ENCODE results near the gene ZNF32. TPM values are rescaled to one million over a fixed set of nuclear protein-coding genes. Genes with fewer than 3 reads are reported as not detected.

ZNF32 gene
- total and polyA plus RNA-seq, 2 experiments from 2014 or later = 42.6 to 57.9 TPM

DNA sequence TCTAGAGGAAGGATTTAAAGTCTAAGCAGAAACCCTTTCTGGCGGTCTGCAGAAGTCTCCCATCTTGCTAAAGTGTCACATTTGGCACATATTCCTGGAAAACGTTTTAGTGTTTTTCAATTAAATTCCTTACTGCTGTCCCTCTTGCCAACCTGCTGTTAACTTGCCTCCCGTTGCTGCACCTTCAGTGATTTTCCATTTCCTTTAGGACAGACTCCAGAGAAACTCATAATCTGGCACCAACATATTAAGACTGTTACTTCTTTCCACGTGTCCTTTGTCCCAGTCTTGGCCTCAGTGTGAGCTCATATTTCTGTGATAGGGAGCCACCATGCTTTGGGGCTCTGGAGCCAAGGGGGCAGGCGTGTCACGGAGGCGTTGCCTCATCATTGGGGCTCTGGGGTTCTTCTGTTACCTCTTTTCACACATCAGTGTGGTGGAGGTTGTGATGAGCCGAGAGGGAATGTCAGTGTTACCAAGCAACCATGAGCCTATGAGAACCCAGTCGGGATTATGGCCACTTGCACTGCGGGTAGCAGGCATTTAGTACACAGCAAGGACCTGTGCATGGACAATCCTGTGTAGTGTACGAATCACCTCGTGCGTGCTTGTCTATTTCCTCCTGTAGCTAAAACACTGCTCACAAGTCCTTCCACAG, 26.0 kb upstream of the ZNF32 start:
- Histone ChIP-seq H3K4me1 (ENCODE audit: insufficient read depth) (no peaks in the 10 kb centered on the region), H3K9me2 (replicated peaks; ENCODE audit: insufficient read depth) (no peaks in the 10 kb centered on the region), H3K4me3 (no peak overlapping the region), H3K27me3 (no peaks in the 10 kb centered on the region), H3K4me2 (no peak overlapping the region), H2AFZ (no peak overlapping the region), H3K36me3 (replicated peaks; ENCODE audit: insufficient read depth, low read depth) (no peaks in the 10 kb centered on the region), H3K9me3 (ENCODE audit: low read depth) (no peaks in the 10 kb centered on the region), H3K27ac (no peak overlapping the region), H4K20me1 (ENCODE audit: insufficient read depth, poor library complexity, severe bottlenecking) (no peaks in the 10 kb centered on the region), H3K79me2 (no peaks in the 10 kb centered on the region)
- TF ChIP-seq, protein P1, sequence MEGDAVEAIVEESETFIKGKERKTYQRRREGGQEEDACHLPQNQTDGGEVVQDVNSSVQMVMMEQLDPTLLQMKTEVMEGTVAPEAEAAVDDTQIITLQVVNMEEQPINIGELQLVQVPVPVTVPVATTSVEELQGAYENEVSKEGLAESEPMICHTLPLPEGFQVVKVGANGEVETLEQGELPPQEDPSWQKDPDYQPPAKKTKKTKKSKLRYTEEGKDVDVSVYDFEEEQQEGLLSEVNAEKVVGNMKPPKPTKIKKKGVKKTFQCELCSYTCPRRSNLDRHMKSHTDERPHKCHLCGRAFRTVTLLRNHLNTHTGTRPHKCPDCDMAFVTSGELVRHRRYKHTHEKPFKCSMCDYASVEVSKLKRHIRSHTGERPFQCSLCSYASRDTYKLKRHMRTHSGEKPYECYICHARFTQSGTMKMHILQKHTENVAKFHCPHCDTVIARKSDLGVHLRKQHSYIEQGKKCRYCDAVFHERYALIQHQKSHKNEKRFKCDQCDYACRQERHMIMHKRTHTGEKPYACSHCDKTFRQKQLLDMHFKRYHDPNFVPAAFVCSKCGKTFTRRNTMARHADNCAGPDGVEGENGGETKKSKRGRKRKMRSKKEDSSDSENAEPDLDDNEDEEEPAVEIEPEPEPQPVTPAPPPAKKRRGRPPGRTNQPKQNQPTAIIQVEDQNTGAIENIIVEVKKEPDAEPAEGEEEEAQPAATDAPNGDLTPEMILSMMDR (IDR thresholded peaks at IDR 0.05; ENCODE audit: poor library complexity) = no peak
- no peak for TF ChIP-seq EZH2 (IDR thresholded peaks at IDR 0.05; ENCODE audit: borderline replicate concordance)
- DNase-seq (ENCODE audit: low spot score) = no peak
- WGBS (ENCODE audit: low lambda C conversion rate, missing lambda C conversion rate) = 84% methylated on average over 13 of the region's 13 CpGs

DNA sequence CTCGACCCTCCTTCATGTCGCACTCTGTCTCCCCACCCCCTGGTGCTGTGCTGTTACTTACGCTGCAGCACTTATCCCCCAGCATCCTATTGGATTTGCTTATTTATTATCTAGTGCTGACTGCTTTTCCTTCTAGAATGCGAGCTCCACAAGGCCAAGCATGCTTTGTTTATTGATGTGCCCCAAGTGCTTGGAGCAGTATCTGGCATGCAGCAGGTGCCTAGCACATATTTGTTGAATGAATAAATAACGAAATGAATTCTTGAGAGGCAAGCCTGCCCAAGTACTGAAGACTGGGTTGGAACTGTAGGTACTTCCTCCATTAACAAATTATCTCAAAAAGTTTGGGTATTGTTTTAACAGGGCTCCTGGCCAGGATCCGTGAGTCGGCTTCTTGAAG, 24.8 kb upstream of the ZNF32 start:
- TF ChIP-seq EZH2phosphoT487 (IDR thresholded peaks at IDR 0.05; ENCODE audit: low read depth, severe bottlenecking, unreplicated experiment) (no peak), EZH2 (IDR thresholded peaks at IDR 0.05; ENCODE audit: borderline replicate concordance) (no peak)
- TF ChIP-seq, protein P1 (IDR thresholded peaks at IDR 0.05; ENCODE audit: poor library complexity) = no peak
- Histone ChIP-seq H3K4me3 (no peak overlapping the region), H3K79me2 (no peaks in the 10 kb centered on the region), H3K27me3 (no peaks in the 10 kb centered on the region), H3K4me2 (no peak overlapping the region), H3K4me1 (ENCODE audit: insufficient read depth) (no peaks in the 10 kb centered on the region), H4K20me1 (ENCODE audit: insufficient read depth, poor library complexity, severe bottlenecking) (no peaks in the 10 kb centered on the region), H2AFZ (no peak overlapping the region), H3K27ac (no peak overlapping the region), H3K9me3 (ENCODE audit: low read depth) (no peaks in the 10 kb centered on the region), H3K36me3 (replicated peaks; ENCODE audit: insufficient read depth, low read depth) (no peaks in the 10 kb centered on the region), H3K9me2 (replicated peaks; ENCODE audit: insufficient read depth) (no peaks in the 10 kb centered on the region)
- WGBS (ENCODE audit: low lambda C conversion rate, missing lambda C conversion rate) = 84% methylated on average over 7 of the region's 7 CpGs
- no peak for DNase-seq (ENCODE audit: low spot score)

DNA sequence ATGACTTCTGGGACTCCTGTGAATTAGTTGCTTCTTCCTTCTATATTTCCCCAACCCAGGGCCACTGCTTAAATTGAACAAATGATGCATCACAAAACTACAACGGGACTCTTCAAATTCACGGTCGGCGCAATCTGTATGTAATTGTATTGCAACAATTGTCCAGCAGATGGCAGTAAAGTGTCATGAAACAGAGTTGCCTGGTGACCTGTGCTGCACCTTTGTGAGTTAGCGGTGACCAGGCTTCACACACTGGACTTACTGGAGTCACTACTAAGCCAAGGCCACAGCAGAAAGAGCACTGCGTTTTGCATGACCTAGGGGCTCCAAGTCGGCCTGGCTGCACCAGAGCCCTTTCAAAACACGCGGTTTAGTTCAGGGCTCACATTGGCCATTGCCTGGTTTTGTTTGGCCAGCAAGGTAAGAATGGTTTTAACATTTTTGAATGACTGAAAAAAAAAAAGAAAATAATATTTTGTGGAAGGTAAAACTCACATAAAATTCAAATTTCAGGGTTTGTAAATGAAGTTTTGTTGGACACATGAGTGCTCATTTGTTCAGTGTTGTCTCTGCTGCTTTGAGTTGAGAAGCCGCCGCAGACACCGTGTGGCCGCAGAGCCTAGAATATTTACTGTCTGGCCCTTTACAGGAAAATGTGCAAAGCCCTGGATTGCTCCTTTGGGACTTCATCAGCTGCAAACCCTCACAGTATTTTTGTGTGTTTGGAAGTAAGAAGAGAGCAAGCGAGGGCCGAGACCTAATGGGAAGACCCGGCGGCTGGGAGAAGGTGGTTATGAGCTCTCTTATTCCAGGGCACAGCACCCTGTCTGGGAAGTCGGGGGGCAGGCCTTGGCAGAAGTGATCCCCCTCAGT, 23.2 kb upstream of the ZNF32 start:
- WGBS (ENCODE audit: low lambda C conversion rate, missing lambda C conversion rate) = 50% methylated on average over 18 of the region's 18 CpGs
- H3K4me2 ChIP-seq = no peak overlapping the region

More for the DNA sequence above, 23.2 kb upstream of the ZNF32 start:
- H3K9me3 ChIP-seq (ENCODE audit: low read depth) = no peaks in the 10 kb centered on the region
- TF ChIP-seq, protein P1 (IDR thresholded peaks at IDR 0.05; ENCODE audit: poor library complexity) = peak; percentile 88
- no peak for TF ChIP-seq EZH2phosphoT487 (IDR thresholded peaks at IDR 0.05; ENCODE audit: low read depth, severe bottlenecking, unreplicated experiment)
- H3K9me2 ChIP-seq (replicated peaks; ENCODE audit: insufficient read depth) = no peaks in the 10 kb centered on the region
- H3K36me3 ChIP-seq (replicated peaks; ENCODE audit: insufficient read depth, low read depth) = no peaks in the 10 kb centered on the region
- no peaks in the 10 kb centered on the region for H4K20me1 ChIP-seq (ENCODE audit: insufficient read depth, poor library complexity, severe bottlenecking)
- peak; percentile 83 for DNase-seq (ENCODE audit: low spot score)
- H2AFZ ChIP-seq = no peak overlapping the region
- no peak overlapping the region for H3K4me3 ChIP-seq
- H3K27me3 ChIP-seq = peaks cover 10% of the 10 kb centered on the region
- no peaks in the 10 kb centered on the region for H3K79me2 ChIP-seq
- H3K27ac ChIP-seq = no peak overlapping the region
- H3K4me1 ChIP-seq (ENCODE audit: insufficient read depth) = no peaks in the 10 kb centered on the region
